Activated CD4-positive, alpha-beta T cell treated with anti-CD3 and anti-CD28 coated beads for 36 hours (primary cell): ENCODE data around the gene ARHGAP5. TPM values are rescaled to one million over a fixed set of nuclear protein-coding genes. Genes with fewer than 3 reads are reported as not detected.

Experiments
- ATAC-seq: fragments of 200-7000 bp; cut with Tn5 transposase; one replicate; pipeline ENCODE4 v1.10.0; 2021; ENCODE audit warnings: mild to moderate bottlenecking, moderate library complexity
- CTCF ChIA-PET: fragments of 350-600 bp; sonication (Branson Sonifier 250); formaldehyde crosslinking; loops from one replicate; lab custom pipeline; 2021; ENCODE audit warnings: antibody characterized with exemption; lab: Charles Lee
- POLR2A ChIA-PET: fragments of 350-600 bp; sonication (Branson Sonifier 250); formaldehyde crosslinking; loops from one replicate; lab custom pipeline; 2021; ENCODE audit warnings: antibody characterized with exemption, inconsistent platforms; lab: Charles Lee
- DNase-seq: peaks from one replicate; pipeline ENCODE4 v3.0.0-alpha.2; 2020
- H3K27ac Mint-ChIP-seq: one replicate; pipeline ENCODE4 v1.8.0; 2021; ENCODE audit warnings: mixed read lengths
- H3K27me3 Mint-ChIP-seq: one replicate; pipeline ENCODE4 v1.8.0; 2021; ENCODE audit warnings: mixed read lengths
- H3K36me3 Mint-ChIP-seq: one replicate; pipeline ENCODE4 v1.8.0; 2021; ENCODE audit warnings: low read depth, mixed read lengths
- H3K4me1 Mint-ChIP-seq: one replicate; pipeline ENCODE4 v1.8.0; 2021; ENCODE audit warnings: mixed read lengths
- H3K4me3 Mint-ChIP-seq: one replicate; pipeline ENCODE4 v1.8.0; 2021; ENCODE audit warnings: mild to moderate bottlenecking, moderate library complexity, mixed read lengths
- H3K9me3 Mint-ChIP-seq: one replicate; pipeline ENCODE4 v1.8.0; 2021; ENCODE audit warnings: low read depth, mixed read lengths
- intact Hi-C, 2 experiments: fragments of 100-400 bp; cut with DNase I in 1 of 2; cut with micrococcal nuclease in 1 of 2; formaldehyde crosslinking; loops; one replicate each; pipeline versions ENCODE4 v1.14.2 to v1.15.1; 2022 to 2024; cut with DNase I, micrococcal nuclease
- total RNA-seq, 2 experiments: library from RNA; stranded (reverse); gene quantifications; one replicate each; pipeline ENCODE4 v1.2.3, GENCODE V29; 2021

ARHGAP5 gene
- total RNA-seq, 2 experiments from 2014 or later: 40.1 to 45.6 TPM

- no peak for DNase-seq
- POLR2A ChIA-PET: interaction anchor here (0.6 to 1.2 kb wide), 4 partner anchors 127 to 182 kb away, joined by 3 to 6 read pairs (median 4); partner anchors contain the start of gene RNU6-8
- CTCF ChIA-PET: interaction anchor here (0.7 to 2.3 kb wide), 4 partner anchors 36 to 179 kb away, joined by 3 to 13 read pairs (median 8); partner anchors contain the start of gene RNU6-7
Observed at GRCh38 chr14:32075672-32076277, 1.3 kb upstream of the ARHGAP5 start.

GRCh38 chr14:32076278-32077080 lies 625 bp upstream of the ARHGAP5 start:
- peak overlapping the region; percentile 95 for H3K27ac Mint-ChIP-seq
- peaks cover 31% of the 10 kb centered on the region for H3K4me1 Mint-ChIP-seq
- H3K4me3 Mint-ChIP-seq: peak overlapping the region; percentile 94
- intact Hi-C loops: loop anchor here (1.0 to 5.0 kb wide), 11 partner anchors 127 to 1456 kb away; partner anchors contain the start of genes DTD2 (in 2 of the 2), HECTD1 (in 2 of the 2), RNU6-8 (in 2 of the 2) and HEATR5A (in 1 of the 2)
- ATAC-seq (peak; percentile 68), DNase-seq (peak; percentile 91)
- H3K27me3 Mint-ChIP-seq: peaks cover 2% of the 10 kb centered on the region
- no peaks in the 10 kb centered on the region for H3K36me3 Mint-ChIP-seq
- no peaks in the 10 kb centered on the region for H3K9me3 Mint-ChIP-seq
- CTCF ChIA-PET: interaction anchor here (1.4 to 2.3 kb wide), 3 partner anchors 126 to 178 kb away, joined by 3 to 13 read pairs (median 12); partner anchors contain the start of gene RNU6-7
- POLR2A ChIA-PET: interaction anchor here (0.6 to 1.2 kb wide), 5 partner anchors 122 to 149 kb away, joined by 3 to 8 read pairs (median 3); partner anchors contain the start of gene RNU6-8

More at GRCh38 chr14:32075672-32076277, 1.3 kb upstream of the ARHGAP5 start:
- peak; percentile 9 for ATAC-seq
- Mint-ChIP-seq H3K4me1 (peaks cover 26% of the 10 kb centered on the region), H3K27me3 (peaks cover 2% of the 10 kb centered on the region), H3K9me3 (no peaks in the 10 kb centered on the region), H3K4me3 (peak overlapping the region; percentile 94), H3K36me3 (no peaks in the 10 kb centered on the region), H3K27ac (peak overlapping the region; percentile 95)
- intact Hi-C loops: loop anchor here (1.0 to 5.0 kb wide), 11 partner anchors 128 to 1455 kb away; partner anchors contain the start of genes DTD2 (in 2 of the 2), HECTD1 (in 2 of the 2), HEATR5A (in 1 of the 2) and NUBPL (in 1 of the 2)

GRCh38 chr14:32078023-32078857 lies 1.1 kb downstream of the ARHGAP5 start:
- DNase-seq: peak; percentile 6
- CTCF ChIA-PET: interaction anchor here (0.6 to 1.4 kb wide), 4 partner anchors 23 to 177 kb away, joined by 3 to 6 read pairs (median 4); partner anchors contain the start of gene RNU6-8
- Mint-ChIP-seq H3K4me3 (peak overlapping the region; percentile 94), H3K36me3 (no peaks in the 10 kb centered on the region), H3K27me3 (peaks cover 2% of the 10 kb centered on the region), H3K4me1 (peaks cover 43% of the 10 kb centered on the region), H3K9me3 (no peaks in the 10 kb centered on the region), H3K27ac (peak overlapping the region; percentile 92)
- intact Hi-C loops: loop anchor here (2.0 to 5.0 kb wide), 5 partner anchors 25 to 871 kb away; partner anchors contain the start of genes DTD2 (in 1 of the 2) and HECTD1 (in 1 of the 2)
- POLR2A ChIA-PET: interaction anchor here (0.6 to 0.9 kb wide), 2 partner anchors 128 to 1203 kb away, joined by 3 to 4 read pairs; no protein-coding TSS in a partner anchor
- no peak for ATAC-seq

GRCh38 chr14:32078858-32079216 lies 1.7 kb downstream of the ARHGAP5 start:
- intact Hi-C loops: loop anchor here (1.0 to 5.0 kb wide), 6 partner anchors 23 to 872 kb away; partner anchors contain the start of genes DTD2 (in 1 of the 2) and HECTD1 (in 1 of the 2)
- ATAC-seq (peak; percentile 66), DNase-seq (peak; percentile 48)
- Mint-ChIP-seq H3K4me1 (peaks cover 48% of the 10 kb centered on the region), H3K9me3 (no peaks in the 10 kb centered on the region), H3K27ac (peak overlapping the region; percentile 92), H3K4me3 (peak overlapping the region; percentile 94), H3K27me3 (peaks cover 2% of the 10 kb centered on the region), H3K36me3 (peaks cover 1% of the 10 kb centered on the region)
- ChIA-PET CTCF (interaction anchor here (1.3 to 1.4 kb wide), 2 partner anchors 124 to 152 kb away, joined by 3 to 5 read pairs; partner anchors contain the start of gene RNU6-8), POLR2A (no interaction called here)

- no peak for DNase-seq
- Mint-ChIP-seq H3K4me3 (peak overlapping the region; percentile 94), H3K27me3 (peaks cover 2% of the 10 kb centered on the region), H3K27ac (peak overlapping the region; percentile 92), H3K9me3 (no peaks in the 10 kb centered on the region), H3K36me3 (peaks cover 1% of the 10 kb centered on the region), H3K4me1 (peaks cover 50% of the 10 kb centered on the region)
- POLR2A ChIA-PET: no interaction called here
- intact Hi-C loops: loop anchor here (1.0 to 5.0 kb wide), 6 partner anchors 23 to 872 kb away; partner anchors contain the start of genes DTD2 (in 1 of the 2) and HECTD1 (in 1 of the 2)
- no peak for ATAC-seq
- CTCF ChIA-PET: no interaction called here
Observed at GRCh38 chr14:32079264-32079663, 2.2 kb downstream of the ARHGAP5 start.

GRCh38 chr14:32080001-32080510 lies 3.0 kb downstream of the ARHGAP5 start:
- CTCF ChIA-PET: interaction anchor here (0.6 to 2.0 kb wide), 5 partner anchors 10 to 231 kb away, joined by 3 to 7 read pairs (median 3); no protein-coding TSS in a partner anchor
- POLR2A ChIA-PET: interaction anchor here (0.7 kb wide), 1 partner anchor 952 kb away, joined by 12 read pairs; no protein-coding TSS in a partner anchor
- no peak overlapping the region for H3K4me3 Mint-ChIP-seq
- H3K4me1 Mint-ChIP-seq: peaks cover 54% of the 10 kb centered on the region
- ATAC-seq (no peak), DNase-seq (no peak)
- H3K27ac Mint-ChIP-seq: no peak overlapping the region
- no peaks in the 10 kb centered on the region for H3K9me3 Mint-ChIP-seq
- H3K27me3 Mint-ChIP-seq: peaks cover 2% of the 10 kb centered on the region
- peaks cover 1% of the 10 kb centered on the region for H3K36me3 Mint-ChIP-seq
- intact Hi-C loops: no loop called here

GRCh38 chr14:32081901-32082300 lies 4.8 kb downstream of the ARHGAP5 start:
- H3K27ac Mint-ChIP-seq: no peak overlapping the region
- POLR2A ChIA-PET: interaction anchor here (0.7 kb wide), 1 partner anchor 62 kb away, joined by 3 read pairs; no protein-coding TSS in a partner anchor
- no peak overlapping the region for H3K4me3 Mint-ChIP-seq
- ATAC-seq: no peak
- H3K4me1 Mint-ChIP-seq: peaks cover 54% of the 10 kb centered on the region
- intact Hi-C loops: no loop called here
- DNase-seq: no peak
- H3K9me3 Mint-ChIP-seq: no peaks in the 10 kb centered on the region
- CTCF ChIA-PET: interaction anchor here (0.7 to 1.0 kb wide), 2 partner anchors 18 to 146 kb away, joined by 3 read pairs; no protein-coding TSS in a partner anchor
- peaks cover 1% of the 10 kb centered on the region for H3K36me3 Mint-ChIP-seq
- no peaks in the 10 kb centered on the region for H3K27me3 Mint-ChIP-seq

GRCh38 chr14:32083315-32083624 lies 6.2 kb downstream of the ARHGAP5 start:
- Mint-ChIP-seq H3K4me3 (no peak overlapping the region), H3K9me3 (no peaks in the 10 kb centered on the region), H3K27me3 (no peaks in the 10 kb centered on the region), H3K4me1 (peaks cover 62% of the 10 kb centered on the region), H3K36me3 (peaks cover 1% of the 10 kb centered on the region), H3K27ac (no peak overlapping the region)
- ATAC-seq (no peak), DNase-seq (no peak)
- POLR2A ChIA-PET: no interaction called here
- intact Hi-C loops: no loop called here
- CTCF ChIA-PET: no interaction called here

GRCh38 chr14:32083789-32084188 lies 6.7 kb downstream of the ARHGAP5 start:
- Mint-ChIP-seq H3K4me1 (peaks cover 58% of the 10 kb centered on the region), H3K27ac (no peak overlapping the region), H3K27me3 (no peaks in the 10 kb centered on the region), H3K36me3 (peaks cover 1% of the 10 kb centered on the region), H3K9me3 (no peaks in the 10 kb centered on the region), H3K4me3 (no peak overlapping the region)
- DNase-seq (no peak), ATAC-seq (no peak)
- ChIA-PET POLR2A (no interaction called here), CTCF (interaction anchor here (0.6 kb wide), 1 partner anchor 139 kb away, joined by 3 read pairs; no protein-coding TSS in a partner anchor)
- intact Hi-C loops: no loop called here
